Body of pancreas (tissue), 4 donors: Measurements from ENCODE around the gene MGAM2. TPM values are rescaled to one million over a fixed set of nuclear protein-coding genes. Genes with fewer than 3 reads are reported as not detected.

ENCODE experiments used
- ATAC-seq: fragments of 150-250 bp; one replicate; pipeline ENCODE4 v1.9.1; 2016
- DNase-seq, 4 donors: peaks; one replicate each; pipeline ENCODE4 v3.0.0-alpha.2; 2019
- H3K27ac ChIP-seq, 4 donors: fragments of 200-600 bp; sonication (generic); 1 replicate in 3 of 4; 2 replicates in 1 of 4; pipeline versions ENCODE4 v1.5.1 to v1.6.1; 2016 to 2019; ENCODE audit warnings: mild to moderate bottlenecking in 1 of 4, mixed read lengths in 1 of 4, moderate library complexity in 1 of 4
- H3K27me3 ChIP-seq, 2 donors: fragments of 200-600 bp; sonication (generic); one replicate each; pipeline ENCODE4 v1.6.0; 2016; ENCODE audit warnings: mild to moderate bottlenecking in 1 of 2
- H3K36me3 ChIP-seq, 2 donors: fragments of 200-600 bp; sonication (generic); replicated peaks in 1 of 2; 2 replicates each; pipeline ENCODE4 v1.5.1; 2016; ENCODE audit warnings: low read depth in 2 of 2; ENCODE audit not compliant: insufficient read depth in 1 of 2
- H3K4me1 ChIP-seq: fragments of 200-600 bp; sonication (generic); one replicate; pipeline ENCODE4 v1.6.0; 2016
- H3K4me3 ChIP-seq, 2 donors: fragments of 200-600 bp; sonication (generic); 1 replicate in 1 of 2; 2 replicates in 1 of 2; pipeline ENCODE4 v1.5.1; 2016 to 2019
- H3K9me3 ChIP-seq, 3 donors: fragments of 200-600 bp; sonication (generic); 1 replicate in 2 of 3; 2 replicates in 1 of 3; pipeline ENCODE4 v1.5.1; 2016
- CTCF ChIP-seq, 7 experiments: fragments of 450-650 bp in 4 of 7; fragments of 200-600 bp in 3 of 7; sonication (generic) in 3 of 7; IDR thresholded peaks; one replicate each; pipeline ENCODE4 v1.5.1; 2016 to 2019; ENCODE audit warnings: antibody characterized with exemption in 7 of 7
- POLR2A ChIP-seq, 3 donors: fragments of 450-650 bp; IDR thresholded peaks; one replicate each; pipeline ENCODE4 v1.6.1; 2016; ENCODE audit warnings: antibody characterized with exemption in 3 of 3, mild to moderate bottlenecking in 2 of 3
- WGBS, 2 donors: methylation state at CpG; one replicate each; pipeline ENCODE4 v1.1.5; 2017; 5-methylcytosine and 5-hydroxymethylcytosine counted together
- intact Hi-C: fragments of 100-400 bp; cut with DNase I; formaldehyde crosslinking; loops from one replicate; pipeline ENCODE4 v1.15.1; 2023
- total RNA-seq, 2 donors: library from RNA; depleted of rRNA; stranded (reverse); fragments of >200 nt; gene quantifications; one replicate each; pipeline ENCODE4 v1.1.0, GENCODE V29; 2016

Gene MGAM2
- total RNA-seq, 2 donors from 2014 or later = 9.3 to 10.9 TPM

- H3K9me3 ChIP-seq = no peaks in the 10 kb centered on the region
- ATAC-seq = no peak
- no peak for DNase-seq
- TF ChIP-seq POLR2A (IDR thresholded peaks at IDR 0.05) = no peak
- no peak for TF ChIP-seq CTCF (IDR thresholded peaks at IDR 0.05)
- no peaks in the 10 kb centered on the region for H3K36me3 ChIP-seq
- H3K4me3 ChIP-seq = no peak overlapping the region
- 56 to 66% methylated on average over 4 of the region's 4 CpGs for WGBS, 2 donors
- intact Hi-C loops = no loop called here
- no peaks in the 10 kb centered on the region for H3K4me1 ChIP-seq
- H3K27ac ChIP-seq = no peak overlapping the region
- no peaks in the 10 kb centered on the region for H3K27me3 ChIP-seq
Observed at GRCh38 chr7:142240546-142240945, 129.0 kb downstream of the MGAM2 start.

DNA sequence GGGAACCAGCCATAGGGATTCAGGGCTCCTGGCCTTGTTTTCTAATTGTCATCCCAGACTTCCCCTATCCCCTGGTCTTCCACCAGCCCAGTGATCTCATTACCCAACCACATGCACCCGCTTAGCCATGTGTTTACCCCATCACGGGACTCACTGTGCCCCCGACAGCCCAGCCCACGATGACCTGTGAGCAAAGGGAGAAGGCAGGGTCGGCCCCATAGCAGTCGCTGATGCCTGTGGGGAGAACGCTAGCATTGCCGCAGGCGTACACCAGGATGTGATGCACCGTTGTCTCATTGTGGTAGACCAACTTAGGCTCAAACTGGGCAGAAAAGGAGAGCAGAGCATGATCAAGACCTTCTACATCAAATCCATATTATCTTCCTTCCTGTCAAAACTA lies 132.3 kb downstream of the MGAM2 start:
- TF ChIP-seq POLR2A (IDR thresholded peaks at IDR 0.05) (no peak), CTCF (IDR thresholded peaks at IDR 0.05) (no peak)
- DNase-seq (no peak), ATAC-seq (no peak)
- Histone ChIP-seq H3K4me3 (no peak overlapping the region), H3K36me3 (no peaks in the 10 kb centered on the region), H3K27me3 (no peaks in the 10 kb centered on the region), H3K9me3 (no peaks in the 10 kb centered on the region), H3K4me1 (no peaks in the 10 kb centered on the region), H3K27ac (no peak overlapping the region)
- intact Hi-C loops = no loop called here
- WGBS, 2 donors = 81 to 88% methylated on average over 9 to 10 of the region's 10 CpGs

- DNase-seq (no peak), ATAC-seq (no peak)
- Histone ChIP-seq H3K4me1 (no peaks in the 10 kb centered on the region), H3K9me3 (no peaks in the 10 kb centered on the region), H3K27me3 (no peaks in the 10 kb centered on the region), H3K27ac (no peak overlapping the region), H3K36me3 (no peaks in the 10 kb centered on the region), H3K4me3 (no peak overlapping the region)
- intact Hi-C loops = no loop called here
- 44 to 62% methylated on average over 7 of the region's 7 CpGs for WGBS, 2 donors
- TF ChIP-seq POLR2A (IDR thresholded peaks at IDR 0.05) (no peak), CTCF (IDR thresholded peaks at IDR 0.05) (no peak)
Observed at GRCh38 chr7:142248166-142249160, 136.9 kb downstream of the MGAM2 start.

DNA sequence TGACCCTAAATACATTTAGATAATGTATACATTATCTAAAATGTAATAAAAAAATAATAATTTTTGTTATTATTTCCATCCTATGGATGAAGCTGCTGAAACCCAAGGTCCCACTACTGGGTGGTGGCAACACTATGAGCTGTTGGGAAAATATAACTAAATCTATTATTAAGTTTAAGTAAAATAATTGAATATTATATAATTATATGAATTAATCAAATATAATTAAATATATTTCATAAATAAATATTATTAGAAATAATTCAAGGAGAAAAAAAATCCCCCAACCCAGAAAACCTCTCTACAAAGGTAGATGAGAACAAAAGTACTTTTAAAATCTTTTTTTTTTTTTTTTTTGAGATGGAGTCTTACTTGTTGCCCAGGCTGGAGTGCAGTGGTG lies 138.4 kb downstream of the MGAM2 start:
- H3K4me3 ChIP-seq = no peak overlapping the region
- no peaks in the 10 kb centered on the region for H3K4me1 ChIP-seq
- intact Hi-C loops = no loop called here
- no peaks in the 10 kb centered on the region for H3K36me3 ChIP-seq
- no peak for ATAC-seq
- H3K9me3 ChIP-seq = no peaks in the 10 kb centered on the region
- H3K27me3 ChIP-seq = no peaks in the 10 kb centered on the region
- DNase-seq = no peak
- TF ChIP-seq CTCF (IDR thresholded peaks at IDR 0.05) = no peak
- no peak for TF ChIP-seq POLR2A (IDR thresholded peaks at IDR 0.05)
- H3K27ac ChIP-seq = no peak overlapping the region

GRCh38 chr7:142250705-142251104 lies 139.2 kb downstream of the MGAM2 start:
- WGBS, 2 donors = 74 to 77% methylated on average over 2 of the region's 2 CpGs
- H3K27ac ChIP-seq = no peak overlapping the region
- intact Hi-C loops = no loop called here
- no peak for TF ChIP-seq CTCF (IDR thresholded peaks at IDR 0.05)
- no peak for TF ChIP-seq POLR2A (IDR thresholded peaks at IDR 0.05)
- no peak overlapping the region for H3K4me3 ChIP-seq
- no peak for ATAC-seq
- H3K36me3 ChIP-seq = no peaks in the 10 kb centered on the region
- no peaks in the 10 kb centered on the region for H3K4me1 ChIP-seq
- no peaks in the 10 kb centered on the region for H3K27me3 ChIP-seq
- no peak for DNase-seq
- no peaks in the 10 kb centered on the region for H3K9me3 ChIP-seq
